M059J (cell line): ENCODE measurements around the gene PRSS16. TPM values are rescaled to one million over a fixed set of nuclear protein-coding genes. Genes with fewer than 3 reads are reported as not detected.

Experiments
- DNase-seq: peaks from one replicate; pipeline ENCODE4 v3.0.0-alpha.2; 2012; ENCODE audit warnings: low read depth
- total RNA-seq: library from RNA; depleted of rRNA; stranded (reverse); fragments of >200 nt; shearing (Covaris generic); gene quantifications from 2 replicates; pipeline ENCODE4 v1.2.3, GENCODE V29; 2014; rRNA removed

PRSS16 gene
- total RNA-seq, 1 experiment from 2014 or later, result 2.9 TPM

DNA sequence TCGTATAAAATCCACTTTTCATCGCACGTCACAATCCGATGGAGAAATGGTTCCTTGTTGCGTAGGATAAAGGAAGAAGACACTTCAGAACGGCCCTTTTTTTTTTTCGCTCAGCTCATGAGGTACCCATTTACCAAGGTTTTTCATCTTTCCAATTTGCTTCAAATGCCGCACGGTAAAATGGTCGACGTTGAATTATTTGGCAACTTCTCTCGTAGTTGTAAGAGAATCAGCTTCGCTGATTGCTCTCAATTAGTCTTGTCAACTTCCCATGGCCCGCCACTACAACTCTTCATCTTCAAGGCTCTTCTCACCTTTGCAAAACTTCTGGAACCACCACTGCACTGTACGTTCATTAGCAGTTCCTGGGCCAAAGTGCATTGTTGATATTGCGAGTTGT, 35.8 kb downstream of the PRSS16 start:
- no peak for DNase-seq

DNA sequence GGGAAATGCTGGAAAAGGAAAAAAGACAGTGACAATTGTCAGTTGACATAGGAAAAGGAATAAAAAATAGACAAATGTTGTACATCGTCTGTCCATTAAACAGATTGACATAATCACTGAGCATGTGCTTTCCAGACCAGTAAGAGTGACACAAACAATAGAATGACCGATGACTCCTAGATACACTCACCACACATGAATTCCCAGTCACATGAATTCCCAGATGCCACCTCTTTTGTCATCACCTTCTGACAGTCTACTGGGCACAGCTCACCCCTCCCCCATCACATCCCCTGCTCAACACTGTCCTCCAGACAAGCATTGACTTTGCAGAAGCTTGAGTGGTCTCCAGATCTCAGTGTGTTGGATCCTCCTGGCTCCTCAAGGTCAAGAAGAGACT, 38.6 kb downstream of the PRSS16 start:
- peak; percentile 40 for DNase-seq

DNA sequence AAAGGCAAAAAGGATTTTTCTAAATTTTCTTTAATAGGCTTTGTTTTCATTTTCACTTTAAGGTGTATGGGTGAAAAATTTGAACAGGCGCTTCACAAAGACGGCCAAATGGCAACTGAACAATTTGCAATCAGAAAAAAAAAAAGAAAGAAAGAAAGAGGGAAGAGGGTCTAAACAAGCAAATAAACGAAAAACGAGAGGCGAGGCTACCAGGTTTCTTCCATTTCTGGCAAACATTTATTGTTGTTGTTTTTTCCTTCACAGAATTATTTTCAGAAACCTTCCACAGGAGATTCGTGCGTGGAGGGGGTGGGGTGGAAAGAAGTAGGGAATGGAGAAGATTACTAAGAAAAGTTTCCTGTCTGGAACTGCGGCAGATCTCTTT, 40.2 kb downstream of the PRSS16 start:
- DNase-seq, result no peak

DNA sequence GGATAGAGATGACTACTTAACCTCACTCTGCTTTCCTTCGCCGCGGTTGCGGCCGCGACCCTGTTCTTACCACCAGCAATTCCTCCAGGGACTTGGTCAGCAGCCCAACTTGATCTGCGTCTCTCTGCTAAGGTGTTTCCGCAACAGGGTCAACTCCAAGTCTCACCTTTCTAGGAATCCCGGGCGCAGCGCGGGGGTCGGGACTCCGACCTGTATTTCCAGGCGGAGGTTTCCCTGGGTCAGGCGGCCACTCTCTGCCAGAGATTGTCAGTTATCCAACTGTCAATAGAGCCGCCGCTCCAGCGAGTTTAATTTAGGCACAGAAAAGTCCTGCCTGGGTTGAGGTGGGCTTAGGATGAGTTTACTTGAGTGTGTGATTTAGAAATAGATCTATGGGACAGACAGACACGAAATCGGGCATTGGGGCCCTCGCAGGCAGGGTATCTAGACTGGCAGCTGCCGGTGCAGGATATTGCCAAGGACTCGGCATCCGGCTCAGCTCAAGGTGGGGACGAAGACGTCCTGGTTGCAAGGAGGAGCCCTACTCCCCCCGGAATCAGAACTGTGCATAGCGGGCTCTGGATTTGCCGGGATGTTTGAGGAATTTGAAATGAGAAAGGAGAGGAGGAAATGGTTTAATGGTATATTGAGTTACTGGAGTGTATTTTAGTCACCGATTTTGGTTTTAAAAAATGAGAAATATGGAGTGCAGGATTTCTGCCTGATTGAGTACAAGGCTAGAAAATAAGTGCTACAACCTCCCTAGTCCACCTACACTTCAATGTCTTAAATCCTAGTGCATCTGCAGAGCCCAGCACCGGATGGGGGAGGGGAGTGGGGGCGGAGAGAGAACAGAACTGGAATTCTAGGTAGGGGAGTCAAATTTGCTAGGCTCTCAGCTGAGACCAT, 40.9 kb downstream of the PRSS16 start:
- peak; percentile 58 for DNase-seq

DNA sequence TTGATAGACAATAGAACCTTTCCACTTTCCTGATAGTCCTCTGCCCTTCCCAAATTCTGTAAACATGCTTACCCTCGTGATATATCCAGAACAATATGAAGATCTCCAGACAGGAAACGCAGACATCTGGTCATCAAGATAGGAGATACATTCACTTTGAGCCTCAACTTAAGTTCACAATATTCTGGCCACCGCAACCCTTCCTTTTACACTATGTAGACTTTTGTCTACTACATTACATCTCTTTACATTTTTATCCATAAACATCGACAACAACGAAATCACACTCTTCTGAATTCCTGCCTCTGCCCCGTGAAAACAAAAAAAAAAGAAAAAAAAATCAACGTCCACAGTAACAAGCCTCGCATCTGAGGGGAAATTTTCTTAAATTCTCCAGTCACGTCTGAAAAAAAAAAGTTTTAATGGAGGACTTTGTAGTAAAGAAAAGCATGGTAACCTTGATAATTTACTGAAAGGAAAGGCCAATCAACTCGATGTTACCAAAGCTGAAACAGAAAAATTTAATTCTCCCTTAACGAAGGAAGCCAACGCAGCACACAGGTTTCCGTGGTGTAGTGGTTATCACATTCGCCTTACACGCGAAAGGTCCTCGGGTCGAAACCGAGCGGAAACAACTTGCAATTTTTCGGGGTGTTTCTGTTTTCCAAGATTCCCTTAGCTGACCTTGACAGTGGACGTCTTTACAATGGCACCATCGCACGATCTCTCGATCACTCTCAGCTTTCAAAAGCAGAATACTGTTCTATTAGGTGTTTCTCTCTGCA, 42.8 kb downstream of the PRSS16 start:
- no peak for DNase-seq

DNA sequence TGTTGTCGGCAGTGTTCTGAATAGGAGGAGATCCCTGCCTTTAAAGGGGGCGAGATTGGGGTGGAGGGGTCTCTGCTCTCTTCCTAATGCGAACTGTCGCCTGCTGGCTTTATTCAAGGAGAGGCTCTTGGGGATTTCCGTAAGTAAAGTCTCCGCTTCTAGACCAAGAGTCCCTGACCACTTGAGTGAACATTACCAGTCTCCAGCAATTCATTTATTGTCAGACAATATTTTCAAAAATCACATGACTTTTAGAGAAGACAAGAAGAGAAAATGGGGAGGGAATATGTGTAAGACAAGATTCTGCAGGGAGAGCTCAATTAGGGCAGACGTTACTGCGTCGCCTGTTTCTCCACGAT, 43.3 kb downstream of the PRSS16 start:
- no peak for DNase-seq

DNA sequence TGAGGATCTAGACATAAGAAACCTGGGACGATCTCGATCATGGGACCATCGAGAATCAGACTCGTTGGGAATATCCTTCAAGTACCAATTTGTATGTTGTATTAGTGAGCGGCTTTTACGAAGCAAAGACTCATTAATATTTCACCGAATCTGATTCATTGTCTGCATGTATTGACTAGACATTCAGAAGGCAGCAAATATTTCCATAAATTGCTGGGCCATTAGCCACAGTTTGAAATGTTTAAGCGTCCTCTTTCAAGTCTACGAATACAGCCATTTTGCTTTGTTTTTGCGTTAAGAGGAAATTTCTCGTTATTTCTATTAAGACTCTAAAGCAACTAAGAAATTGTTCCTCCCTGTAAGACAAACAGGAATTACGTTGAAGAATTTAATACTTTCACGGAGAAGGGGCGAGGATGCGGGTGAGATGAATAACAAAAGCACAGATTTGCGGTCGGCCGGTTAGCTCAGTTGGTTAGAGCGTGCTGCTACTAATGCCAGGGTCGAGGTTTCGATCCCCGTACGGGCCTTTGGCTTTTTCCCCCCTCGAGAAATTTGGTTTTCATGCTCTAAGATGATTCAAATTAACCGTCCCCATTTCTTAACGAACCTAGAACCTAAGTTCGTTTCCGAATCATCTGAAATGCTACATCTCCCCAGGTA, 46.1 kb downstream of the PRSS16 start:
- DNase-seq, result peak; percentile 66

DNA sequence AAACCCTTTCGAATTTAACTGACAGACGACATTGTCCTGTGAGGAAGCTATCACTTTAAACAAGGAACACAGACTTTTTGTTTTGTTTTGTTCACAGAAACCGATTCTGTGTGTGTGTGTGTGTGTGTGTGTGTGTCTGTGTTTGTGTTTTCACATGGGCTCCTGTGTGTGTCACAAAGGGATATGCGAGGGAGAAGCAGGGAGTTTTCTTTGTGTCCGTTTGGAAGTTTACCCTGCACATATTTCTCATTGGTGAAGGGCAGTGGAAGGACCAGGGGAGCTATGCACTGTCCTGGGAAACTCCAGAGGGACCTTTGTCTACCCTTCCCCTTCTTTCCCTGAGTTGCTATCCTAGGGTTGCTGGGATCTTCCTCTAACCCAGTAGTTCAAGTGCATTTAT, 46.9 kb downstream of the PRSS16 start:
- DNase-seq, result peak; percentile 32

DNA sequence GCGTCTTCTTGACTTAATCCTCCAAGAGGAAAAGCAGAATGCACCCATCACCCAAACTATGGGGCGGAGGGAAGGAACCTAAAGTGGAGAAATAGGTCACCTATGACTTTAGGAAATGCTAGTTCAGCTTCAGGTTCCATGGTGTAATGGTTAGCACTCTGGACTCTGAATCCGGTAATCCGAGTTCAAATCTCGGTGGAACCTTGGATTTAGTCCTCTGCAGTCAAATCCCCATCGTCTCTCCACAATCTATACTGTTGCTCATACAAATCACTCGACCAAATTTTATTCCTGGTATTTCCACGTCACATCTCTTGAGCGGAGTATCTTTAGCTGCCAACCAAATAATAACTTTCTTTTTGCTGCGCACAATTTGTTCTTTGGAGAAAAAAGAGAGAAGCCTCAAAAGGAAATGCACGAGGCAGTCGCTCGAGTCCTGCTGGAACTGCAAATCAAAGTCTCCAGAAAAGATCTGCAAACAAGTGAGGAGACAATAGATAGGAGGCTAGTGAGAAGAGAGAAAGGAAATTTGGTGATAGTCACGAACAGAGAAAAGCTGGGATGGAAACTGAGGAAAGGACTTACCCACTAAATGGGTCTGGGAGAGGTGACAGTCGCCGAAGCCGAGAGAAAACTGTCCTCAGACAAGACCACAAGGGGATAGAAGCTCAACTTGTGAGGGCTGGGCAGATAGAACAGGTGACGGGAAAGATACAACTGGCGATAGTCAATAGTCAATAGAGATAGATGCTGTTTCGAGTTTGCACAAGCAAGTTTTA, 48.0 kb downstream of the PRSS16 start:
- peak; percentile 91 for DNase-seq

DNA sequence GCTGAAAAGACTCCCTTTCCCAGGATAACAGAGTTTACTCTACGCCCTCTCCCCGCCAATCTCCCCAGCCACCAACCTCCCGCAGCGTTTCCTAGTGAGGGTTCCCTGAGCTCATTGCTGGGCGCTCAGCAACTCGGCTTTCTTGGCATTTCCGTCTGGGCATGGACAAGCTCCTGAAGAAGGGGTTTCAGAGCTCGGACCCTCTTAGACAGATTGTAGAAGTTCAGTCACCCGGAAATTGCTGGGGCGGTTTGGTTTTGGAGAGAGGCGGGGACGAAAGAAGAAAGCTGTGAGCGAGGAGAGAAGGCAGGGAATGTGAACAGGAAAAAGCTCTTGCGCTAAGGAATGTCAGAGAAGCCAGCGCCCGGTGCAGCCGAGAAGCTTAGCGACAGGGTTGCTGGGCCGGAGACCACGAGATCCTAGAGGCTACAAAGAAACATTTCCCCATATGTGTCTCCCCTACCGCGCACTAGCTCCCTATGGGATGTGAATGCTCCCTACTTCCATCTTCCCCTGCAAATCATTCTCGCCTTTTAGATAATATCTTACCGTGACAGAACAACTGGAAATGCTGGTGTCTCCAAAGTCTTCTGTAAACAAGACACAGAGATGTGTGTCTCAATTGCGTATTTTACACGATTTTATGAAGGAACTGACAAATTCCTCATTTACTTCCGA, 48.7 kb downstream of the PRSS16 start:
- peak; percentile 74 for DNase-seq

DNA sequence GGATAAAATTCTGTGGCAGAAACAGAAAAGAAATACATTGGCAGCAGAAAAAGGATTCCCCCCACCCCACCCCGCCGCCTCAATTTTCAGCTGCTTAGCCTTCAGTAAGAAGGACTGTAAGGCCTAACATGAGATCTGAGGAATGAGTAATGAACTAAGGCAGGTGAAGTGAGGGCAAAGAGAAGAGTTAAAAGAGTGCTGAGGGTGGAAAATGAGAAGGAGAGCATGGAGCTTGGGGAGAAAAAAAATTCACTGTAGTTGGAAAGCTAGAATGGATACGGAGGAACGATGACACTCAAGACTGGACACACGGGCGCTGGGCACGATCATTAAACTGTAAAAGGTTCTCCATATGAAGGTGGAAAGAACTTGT, 50.0 kb downstream of the PRSS16 start:
- no peak for DNase-seq

DNA sequence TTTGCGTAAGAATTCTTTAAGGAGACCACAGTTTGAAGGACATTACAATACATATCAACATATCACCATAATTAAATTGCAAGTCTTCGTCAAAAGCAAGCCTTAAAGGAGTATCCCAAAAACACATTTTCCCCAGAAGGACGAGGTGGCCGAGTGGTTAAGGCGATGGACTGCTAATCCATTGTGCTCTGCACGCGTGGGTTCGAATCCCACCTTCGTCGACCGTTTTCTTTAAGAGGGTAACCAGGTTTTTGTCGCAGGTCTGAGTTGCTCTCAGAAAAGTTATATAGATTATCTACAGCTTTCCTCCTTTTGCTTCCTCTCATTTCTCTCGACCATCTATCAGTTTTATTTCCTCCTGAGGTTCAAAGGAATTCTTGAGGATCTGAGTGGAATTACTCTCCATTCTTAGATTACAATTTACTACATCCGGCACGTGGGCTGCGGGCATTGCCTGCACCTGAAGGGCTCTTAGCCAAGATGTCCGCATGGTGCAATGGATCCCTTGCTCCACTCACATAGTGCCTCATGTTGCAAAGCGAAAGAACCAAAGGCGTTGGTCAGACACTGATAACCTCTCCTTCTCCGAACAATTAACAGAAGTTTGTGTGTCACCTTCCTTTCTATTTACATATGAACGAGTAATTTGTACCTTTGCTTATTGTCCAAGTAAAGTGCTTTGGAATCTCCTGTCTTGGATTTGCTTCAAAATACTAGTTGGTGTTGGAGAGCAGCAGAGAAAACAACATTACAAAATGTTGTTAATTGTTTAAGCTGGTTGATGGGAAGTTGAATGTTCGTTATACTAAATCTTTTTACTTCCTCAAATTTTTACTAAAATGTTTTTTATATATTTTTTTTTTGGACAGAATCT, 50.6 kb downstream of the PRSS16 start:
- DNase-seq, result peak; percentile 75

DNA sequence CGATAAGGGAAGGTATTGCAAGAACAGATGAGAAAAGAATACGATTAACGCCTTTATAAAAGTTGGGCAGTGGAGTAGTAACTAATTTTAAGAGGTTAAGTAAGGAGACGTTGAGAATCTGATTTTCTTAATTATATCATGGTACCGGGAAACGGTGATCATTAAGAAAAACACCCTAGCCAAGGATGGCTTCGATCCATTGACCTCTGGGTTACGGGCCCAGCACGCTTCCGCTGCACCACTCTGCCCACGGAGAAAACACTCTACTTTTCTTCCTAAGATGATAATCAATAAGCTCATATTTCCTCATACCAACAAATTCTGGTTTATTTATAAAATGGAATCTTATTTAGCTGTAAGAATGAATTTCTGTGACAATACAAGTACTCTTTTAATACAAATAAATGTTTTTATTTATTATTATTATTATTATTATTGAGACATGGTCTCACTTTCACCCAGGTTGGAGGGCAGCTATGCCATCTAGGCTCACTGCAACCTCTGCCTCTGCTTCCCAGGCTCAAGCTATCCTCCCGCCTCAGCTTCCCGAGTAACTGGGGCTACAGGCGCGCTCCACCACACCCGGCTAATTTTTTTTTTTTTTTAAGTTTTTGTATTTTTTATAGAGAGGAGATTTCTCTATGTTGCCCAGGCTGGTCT, 56.2 kb downstream of the PRSS16 start:
- no peak for DNase-seq

Other genes starting within 250 kb of the PRSS16 start
- gene POM121L2, start 64.6 kb downstream of the PRSS16 start, total RNA-seq, result not detected in 2 replicates
- gene ZNF391, start 141.1 kb downstream of the PRSS16 start, total RNA-seq, result 5.2 and 6.6 TPM in 2 replicates
- gene ZNF184, start 225.4 kb downstream of the PRSS16 start, total RNA-seq, result 12.3 and 15.9 TPM in 2 replicates